Measurements from ENCODE around the gene PLTP. TPM values are rescaled to one million over a fixed set of nuclear protein-coding genes. Genes with fewer than 3 reads are reported as not detected.

Gene PLTP
- total and polyA plus RNA-seq, 2 of the 13 experiments (the other 11 are each of a cell fraction or from before 2014, with no cell fraction given) = 16.9 to 28.6 TPM

DNA sequence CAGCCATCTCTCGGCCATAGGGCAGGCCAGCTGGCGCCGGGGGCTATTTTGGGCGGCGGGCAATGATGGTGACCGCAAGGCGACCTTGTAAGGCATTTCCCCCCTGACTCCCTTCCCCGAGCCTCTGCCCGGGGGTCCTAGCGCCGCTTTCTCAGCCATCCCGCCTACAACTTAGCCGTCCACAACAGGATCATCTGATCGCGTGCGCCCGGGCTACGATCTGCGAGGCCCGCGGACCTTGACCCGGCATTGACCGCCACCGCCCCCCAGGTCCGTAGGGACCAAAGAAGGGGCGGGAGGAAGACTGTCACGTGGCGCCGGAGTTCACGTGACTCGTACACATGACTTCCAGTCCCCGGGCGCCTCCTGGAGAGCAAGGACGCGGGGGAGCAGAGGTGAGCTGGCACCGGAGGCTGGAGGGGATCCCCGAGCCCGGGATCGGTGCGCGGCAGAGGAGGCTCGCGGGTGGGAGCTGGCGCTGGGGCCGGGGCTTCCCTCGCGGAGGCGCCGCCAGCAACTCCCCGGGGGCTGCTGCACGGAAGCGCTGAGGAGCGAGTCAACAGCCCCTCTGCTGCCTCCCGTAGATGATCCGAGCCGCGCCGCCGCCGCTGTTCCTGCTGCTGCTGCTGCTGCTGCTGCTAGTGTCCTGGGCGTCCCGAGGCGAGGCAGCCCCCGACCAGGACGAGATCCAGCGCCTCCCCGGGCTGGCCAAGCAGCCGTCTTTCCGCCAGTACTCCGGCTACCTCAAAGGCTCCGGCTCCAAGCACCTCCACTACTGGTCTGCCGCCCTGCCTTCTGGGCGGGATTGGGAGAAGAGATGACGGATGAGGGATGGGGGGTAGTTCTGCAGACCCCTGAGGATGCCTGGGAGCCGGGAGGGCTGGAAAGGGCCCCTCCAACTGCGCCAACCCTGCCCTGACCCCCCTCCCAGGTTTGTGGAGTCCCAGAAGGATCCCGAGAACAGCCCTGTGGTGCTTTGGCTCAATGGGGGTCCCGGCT lies 20.7 kb downstream of the PLTP start, which contains the start of the genes CTSA and NEURL2 (continued):
- TF ChIP-seq, protein P1, sequence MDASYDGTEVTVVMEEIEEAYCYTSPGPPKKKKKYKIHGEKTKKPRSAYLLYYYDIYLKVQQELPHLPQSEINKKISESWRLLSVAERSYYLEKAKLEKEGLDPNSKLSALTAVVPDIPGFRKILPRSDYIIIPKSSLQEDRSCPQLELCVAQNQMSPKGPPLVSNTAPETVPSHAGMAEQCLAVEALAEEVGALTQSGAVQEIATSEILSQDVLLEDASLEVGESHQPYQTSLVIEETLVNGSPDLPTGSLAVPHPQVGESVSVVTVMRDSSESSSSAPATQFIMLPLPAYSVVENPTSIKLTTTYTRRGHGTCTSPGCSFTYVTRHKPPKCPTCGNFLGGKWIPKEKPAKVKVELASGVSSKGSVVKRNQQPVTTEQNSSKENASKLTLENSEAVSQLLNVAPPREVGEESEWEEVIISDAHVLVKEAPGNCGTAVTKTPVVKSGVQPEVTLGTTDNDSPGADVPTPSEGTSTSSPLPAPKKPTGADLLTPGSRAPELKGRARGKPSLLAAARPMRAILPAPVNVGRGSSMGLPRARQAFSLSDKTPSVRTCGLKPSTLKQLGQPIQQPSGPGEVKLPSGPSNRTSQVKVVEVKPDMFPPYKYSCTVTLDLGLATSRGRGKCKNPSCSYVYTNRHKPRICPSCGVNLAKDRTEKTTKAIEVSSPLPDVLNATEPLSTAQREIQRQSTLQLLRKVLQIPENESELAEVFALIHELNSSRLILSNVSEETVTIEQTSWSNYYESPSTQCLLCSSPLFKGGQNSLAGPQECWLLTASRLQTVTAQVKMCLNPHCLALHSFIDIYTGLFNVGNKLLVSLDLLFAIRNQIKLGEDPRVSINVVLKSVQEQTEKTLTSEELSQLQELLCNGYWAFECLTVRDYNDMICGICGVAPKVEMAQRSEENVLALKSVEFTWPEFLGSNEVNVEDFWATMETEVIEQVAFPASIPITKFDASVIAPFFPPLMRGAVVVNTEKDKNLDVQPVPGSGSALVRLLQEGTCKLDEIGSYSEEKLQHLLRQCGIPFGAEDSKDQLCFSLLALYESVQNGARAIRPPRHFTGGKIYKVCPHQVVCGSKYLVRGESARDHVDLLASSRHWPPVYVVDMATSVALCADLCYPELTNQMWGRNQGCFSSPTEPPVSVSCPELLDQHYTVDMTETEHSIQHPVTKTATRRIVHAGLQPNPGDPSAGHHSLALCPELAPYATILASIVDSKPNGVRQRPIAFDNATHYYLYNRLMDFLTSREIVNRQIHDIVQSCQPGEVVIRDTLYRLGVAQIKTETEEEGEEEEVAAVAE (CRISPR knock-in tag; IDR thresholded peaks at IDR 0.05; ENCODE audit: borderline replicate concordance) = peak; percentile 97
- TF ChIP-seq ZFP36 (IDR thresholded peaks at IDR 0.05; ENCODE audit: borderline replicate concordance, low read depth, low read length, partially characterized antibody) (no peak), ATM (IDR thresholded peaks at IDR 0.05; ENCODE audit: borderline replicate concordance) (no peak), HMGA1 (CRISPR knock-in tag; conservative IDR thresholded peaks at IDR 0.05) (no peak), GATAD2A (CRISPR knock-in tag; IDR thresholded peaks at IDR 0.05) (peak; percentile 97), SOX6 (IDR thresholded peaks at IDR 0.05) (no peak), SOX6 (CRISPR knock-in tag; IDR thresholded peaks at IDR 0.05) (peak; percentile 96), ZBTB42 (CRISPR knock-in tag; IDR thresholded peaks at IDR 0.05) (peak; percentile 86), LBX2 (CRISPR knock-in tag; IDR thresholded peaks at IDR 0.05; ENCODE audit: borderline replicate concordance) (peak; percentile 95), KLF11 (CRISPR knock-in tag; IDR thresholded peaks at IDR 0.05) (peak; percentile 99), ZNF720 (CRISPR knock-in tag; IDR thresholded peaks at IDR 0.05) (no peak), ZNF660 (CRISPR knock-in tag; IDR thresholded peaks at IDR 0.05; ENCODE audit: borderline replicate concordance, low read depth) (no peak; the same call in 1 of the 2 replicates), IRF9 (CRISPR knock-in tag; IDR thresholded peaks at IDR 0.05; ENCODE audit: borderline replicate concordance) (peak; percentile 100), ZFY (CRISPR knock-in tag; IDR thresholded peaks at IDR 0.05) (peak; percentile 86), HOXA9 (CRISPR knock-in tag; IDR thresholded peaks at IDR 0.05; ENCODE audit: borderline replicate concordance) (peak; percentile 98), ARNT (IDR thresholded peaks at IDR 0.05) (peak; percentile 96; the same call in 1 of the 2 replicates), ZNF20 (CRISPR knock-in tag; IDR thresholded peaks at IDR 0.05) (peak; percentile 94), HHEX (CRISPR knock-in tag; IDR thresholded peaks at IDR 0.05) (peak; percentile 77)
- TF ChIP-seq, protein P2, sequence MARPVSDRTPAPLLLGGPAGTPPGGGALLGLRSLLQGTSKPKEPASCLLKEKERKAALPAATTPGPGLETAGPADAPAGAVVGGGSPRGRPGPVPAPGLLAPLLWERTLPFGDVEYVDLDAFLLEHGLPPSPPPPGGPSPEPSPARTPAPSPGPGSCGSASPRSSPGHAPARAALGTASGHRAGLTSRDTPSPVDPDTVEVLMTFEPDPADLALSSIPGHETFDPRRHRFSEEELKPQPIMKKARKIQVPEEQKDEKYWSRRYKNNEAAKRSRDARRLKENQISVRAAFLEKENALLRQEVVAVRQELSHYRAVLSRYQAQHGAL (CRISPR knock-in tag; IDR thresholded peaks at IDR 0.05; ENCODE audit: not compliant biosample characterization) = peak; percentile 94

Data from HepG2 (cell line).